ENCODE data around the gene FGD5.

FGD5 gene

DNA sequence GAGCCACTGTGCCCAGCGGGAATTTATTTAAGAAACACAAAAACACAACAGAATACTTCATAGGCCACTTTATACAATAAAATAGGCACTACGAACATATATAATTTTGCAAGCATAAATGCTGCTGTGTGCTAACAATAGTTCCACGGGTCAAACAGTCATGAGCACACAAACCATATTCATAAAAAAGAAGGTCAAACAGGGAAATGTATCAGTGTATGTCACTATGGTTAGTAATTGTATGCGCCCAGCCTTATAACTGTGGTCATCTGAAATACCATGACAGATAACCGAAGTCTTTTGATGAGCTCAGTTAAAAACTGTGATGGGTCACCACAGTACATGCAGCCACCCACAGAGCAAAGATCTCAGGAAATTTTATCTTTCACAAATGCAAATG is 90.5 kb downstream of the FGD5 start:
- DNase-seq: no peak

DNA sequence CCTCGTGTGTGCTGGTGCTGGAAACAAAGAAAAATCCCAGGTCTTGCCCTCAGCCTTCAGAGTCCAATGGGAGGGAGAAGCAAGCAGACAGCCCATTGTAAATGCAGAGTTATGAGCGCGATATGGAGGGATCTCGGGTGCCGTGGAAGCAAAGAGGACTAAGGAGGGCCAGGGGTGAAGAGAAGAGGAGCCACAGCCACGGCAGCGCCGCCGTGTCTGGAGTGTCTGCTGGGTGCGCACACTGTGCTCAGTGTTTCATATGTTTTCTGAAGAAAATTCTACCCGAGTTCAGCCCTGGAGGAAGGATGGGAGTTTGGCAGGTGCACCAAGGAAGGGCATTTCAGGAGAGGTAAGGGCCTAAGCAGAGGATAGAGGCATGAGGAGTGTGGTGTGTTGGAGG is 92.9 kb downstream of the FGD5 start:
- no peak for DNase-seq

DNA sequence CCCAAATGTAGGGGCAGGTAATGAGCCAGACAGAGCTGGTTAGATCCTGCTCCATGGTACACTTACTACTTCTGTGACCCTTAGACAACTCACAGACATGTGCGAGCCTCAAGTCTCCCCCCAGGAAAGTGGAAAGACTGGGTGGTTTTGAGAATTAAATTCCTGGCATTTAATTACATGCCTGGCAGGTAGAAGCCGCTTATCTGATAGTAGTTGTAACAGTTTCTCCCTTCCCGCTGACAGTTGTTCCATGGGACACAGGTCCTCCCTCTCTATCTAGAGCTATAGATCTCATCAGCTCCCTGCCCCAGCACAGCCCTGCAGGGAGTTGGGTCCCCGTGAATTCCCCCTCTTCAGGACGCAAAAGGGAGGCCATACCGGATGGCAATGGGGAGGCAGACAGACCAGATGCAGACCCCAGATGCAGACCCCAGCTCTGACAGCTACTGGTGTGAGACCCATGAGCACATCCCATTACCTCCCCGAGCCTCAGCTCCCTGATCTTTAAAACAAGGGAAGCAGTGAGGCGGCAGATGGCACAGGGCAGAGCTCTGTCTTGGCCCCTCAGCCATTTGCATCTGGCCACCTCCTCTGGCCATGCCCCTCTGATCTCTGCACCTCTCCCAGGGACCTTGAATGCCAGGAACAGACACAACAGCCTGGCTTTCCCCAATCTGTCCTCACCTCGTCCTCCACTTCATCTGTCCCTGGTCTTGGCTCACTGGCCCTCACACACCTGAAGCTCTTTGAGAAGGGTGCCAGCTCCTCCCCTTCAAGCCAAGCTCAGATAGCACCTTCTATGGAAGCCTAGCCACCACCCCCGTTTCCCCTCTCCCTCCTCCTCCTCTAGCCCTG is 94.5 kb downstream of the FGD5 start:
- no peak for DNase-seq

DNA sequence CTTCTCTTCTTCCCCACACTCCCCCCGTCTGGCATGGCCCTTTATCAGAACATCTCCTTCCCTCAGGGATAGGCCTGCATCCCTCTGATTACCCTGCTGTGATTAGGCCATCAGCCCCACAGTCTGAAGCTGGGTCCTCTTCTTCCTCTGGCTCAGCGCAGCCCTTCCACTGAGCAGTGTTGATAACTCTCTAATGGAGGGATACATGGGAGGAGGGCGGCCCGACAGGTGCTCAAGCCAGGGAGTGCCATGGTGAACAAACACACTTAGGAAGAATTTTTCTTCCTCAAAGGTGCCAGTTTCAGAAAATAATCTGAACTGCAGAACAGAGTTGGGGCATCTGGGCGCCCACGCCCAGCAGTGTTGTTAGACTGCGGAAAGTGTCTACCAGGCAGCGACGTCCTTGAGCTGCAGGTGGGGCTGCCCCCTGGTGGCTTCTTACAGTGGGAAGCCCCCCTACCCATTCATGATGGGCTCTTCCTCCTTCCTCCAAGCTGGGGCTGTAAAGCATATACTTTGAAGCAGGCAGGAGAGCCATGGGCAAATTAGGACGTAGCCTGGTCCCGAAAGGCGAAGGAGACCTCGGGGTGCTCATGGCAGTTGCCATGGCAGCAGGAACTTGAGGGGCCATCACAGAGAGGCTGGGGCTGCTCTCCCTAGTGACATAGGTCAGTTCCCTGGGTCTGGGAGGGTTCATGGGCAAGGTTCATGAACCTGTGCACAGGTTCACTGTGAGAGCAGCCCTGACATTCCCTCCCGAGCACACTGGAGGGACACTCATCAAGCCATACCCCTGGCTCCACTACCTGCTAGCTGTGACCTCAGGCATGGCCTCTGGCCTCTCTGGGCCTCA is 95.4 kb downstream of the FGD5 start:
- DNase-seq: no peak

DNA sequence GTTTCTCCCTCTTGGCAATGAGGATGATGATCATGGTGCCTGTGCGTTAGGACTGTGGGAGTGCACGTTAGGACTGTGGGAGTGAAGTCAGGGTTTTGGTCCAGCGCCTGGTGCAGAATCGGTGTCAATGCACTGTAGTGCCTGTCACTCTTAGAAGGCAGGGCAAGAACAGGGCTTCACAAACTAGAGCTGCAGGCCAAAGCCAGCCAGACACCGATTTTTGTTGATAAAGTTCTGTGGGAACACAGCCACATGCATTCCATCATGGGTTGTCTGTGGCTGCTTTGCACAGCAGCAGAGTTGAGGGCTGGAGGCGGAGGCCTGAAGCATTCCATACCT is 96.0 kb downstream of the FGD5 start:
- DNase-seq: no peak

DNA sequence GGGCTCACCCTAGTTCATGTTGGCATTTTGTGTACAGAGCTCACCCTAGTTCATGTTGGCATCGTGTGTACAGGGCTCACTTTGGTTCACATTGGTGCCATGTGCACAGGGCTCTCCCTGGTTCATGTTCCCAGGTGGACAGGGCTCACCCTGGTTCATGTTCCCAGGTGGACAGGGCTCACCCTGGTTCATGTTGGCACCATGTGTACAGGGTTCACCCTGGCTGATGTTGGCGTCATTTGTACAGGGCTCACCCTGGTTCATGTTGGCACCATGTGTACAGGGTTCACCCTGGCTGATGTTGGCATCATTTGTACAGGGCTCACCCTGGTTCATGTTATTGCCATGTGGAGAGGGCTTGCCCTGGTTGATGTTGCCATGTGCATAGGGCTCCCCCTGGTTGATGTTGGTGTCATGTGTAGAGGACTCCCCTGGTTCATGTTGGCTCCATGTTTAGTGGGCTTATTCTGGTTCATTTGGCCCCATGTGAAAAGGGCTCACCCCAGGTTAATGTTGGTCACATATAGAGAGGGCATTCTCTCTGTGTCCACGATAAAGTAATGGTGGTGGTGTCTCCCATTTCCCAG is 97.0 kb downstream of the FGD5 start:
- DNase-seq: no peak

DNA sequence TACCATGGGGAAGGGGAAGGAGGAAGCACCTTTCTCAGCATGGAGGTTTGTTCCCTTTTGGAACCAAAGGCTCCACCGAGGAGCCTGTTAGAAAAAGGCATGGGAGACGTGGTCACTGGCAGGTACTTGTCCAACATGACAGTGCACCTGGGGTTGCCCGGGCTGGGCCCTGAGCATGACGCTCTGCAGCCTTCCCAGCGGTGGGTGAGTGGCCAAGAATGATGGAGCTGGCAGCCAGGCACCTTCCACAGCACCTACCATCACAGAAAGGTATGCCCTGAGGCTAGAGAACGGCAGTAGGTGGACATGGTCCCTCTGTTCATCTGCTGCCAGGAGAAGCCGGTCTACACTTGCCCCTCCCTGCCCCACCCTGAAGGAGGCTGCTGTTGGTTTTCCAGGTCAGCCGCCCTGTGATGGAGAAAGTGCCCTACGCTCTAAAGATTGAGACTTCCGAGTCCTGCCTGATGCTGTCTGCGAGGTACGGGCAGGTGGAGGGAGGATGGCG is 99.6 kb downstream of the FGD5 start:
- DNase-seq: no peak

DNA sequence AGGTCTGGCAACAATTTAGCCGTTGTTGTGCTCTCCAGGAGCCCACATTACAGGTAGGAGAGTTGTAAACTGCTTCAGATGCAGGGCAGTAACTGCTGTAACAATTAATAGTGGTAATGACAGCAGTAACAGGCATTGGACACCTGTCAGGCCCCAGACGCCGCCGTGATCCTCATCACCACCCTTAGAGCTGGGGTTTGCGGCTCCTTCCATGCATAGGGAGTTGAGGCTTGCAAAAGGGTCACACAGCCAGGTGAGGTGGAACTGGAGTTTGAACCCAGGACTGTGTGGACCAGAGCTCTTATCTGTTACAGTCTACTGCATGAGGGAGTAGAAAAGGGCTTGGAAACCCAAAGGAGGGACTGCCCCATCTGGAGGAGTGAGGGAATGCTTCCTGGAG is 101.8 kb downstream of the FGD5 start:
- DNase-seq: no peak

DNA sequence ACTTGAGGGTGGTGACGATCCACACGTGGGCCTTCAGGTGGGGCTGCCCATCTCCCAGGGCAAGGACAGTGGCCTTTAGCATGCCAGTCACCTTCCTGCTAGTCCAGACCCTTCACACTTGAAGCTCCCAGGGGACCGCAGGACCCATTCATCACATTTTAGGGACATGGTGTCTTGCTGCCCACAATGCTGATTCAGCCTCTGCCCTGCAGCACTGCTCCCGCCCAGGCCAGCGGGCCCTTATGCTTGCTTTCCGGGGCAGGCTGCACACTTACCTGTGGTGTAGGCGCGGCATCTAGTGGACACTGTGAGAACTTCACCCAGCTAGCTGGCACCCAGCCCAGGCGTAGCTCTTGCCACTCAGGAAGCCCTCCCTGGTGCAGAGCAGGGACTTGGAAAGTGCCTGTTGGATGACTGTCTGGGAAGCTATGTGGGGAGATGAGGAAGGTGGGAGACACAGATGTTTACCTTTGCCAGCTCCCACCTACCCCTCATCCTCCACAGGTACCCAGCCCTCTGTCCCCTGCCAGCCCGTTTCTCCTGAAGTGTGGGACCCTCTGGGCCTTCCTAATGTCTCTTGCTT is 102.4 kb downstream of the FGD5 start:
- peak; percentile 80 for DNase-seq

DNA sequence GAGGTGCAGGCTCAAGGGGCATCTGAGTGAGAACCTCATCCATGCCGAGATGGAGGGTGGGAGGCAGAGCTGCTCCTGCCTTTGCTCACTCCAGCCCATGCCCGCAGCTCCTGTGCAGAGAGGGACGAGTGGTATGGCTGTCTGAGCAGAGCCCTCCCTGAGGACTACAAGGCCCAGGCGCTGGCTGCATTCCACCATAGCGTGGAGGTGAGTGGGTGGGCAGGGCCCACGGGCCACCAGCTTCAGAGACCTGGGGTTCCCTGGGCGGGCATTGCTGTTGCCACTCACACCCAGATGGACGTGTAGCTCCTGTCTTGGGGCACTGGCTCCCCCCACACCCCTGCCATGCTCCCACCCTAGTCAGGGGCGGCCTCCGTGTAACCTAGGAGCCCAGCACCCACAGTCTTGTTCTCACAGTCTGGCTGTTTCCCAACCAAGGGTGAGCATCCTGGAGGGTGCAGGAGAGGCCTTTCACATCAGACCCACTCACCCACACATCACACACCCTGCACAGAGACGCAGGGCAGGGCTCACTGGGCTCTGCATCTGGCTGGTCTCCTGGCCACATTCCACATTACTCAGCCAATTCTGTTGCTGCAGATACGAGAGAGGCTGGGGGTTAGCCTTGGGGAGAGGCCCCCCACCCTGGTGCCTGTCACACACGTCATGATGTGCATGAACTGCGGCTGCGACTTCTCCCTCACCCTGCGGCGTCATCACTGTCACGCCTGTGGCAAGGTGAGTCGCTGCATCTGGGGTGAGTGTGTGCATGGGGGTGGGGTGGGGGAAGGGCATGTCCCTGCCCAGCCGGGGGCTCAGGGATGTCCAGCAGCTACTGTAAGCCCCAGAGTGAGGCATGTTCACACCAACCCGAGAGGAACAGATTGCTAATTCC is 103.3 kb downstream of the FGD5 start:
- DNase-seq: no peak

DNA sequence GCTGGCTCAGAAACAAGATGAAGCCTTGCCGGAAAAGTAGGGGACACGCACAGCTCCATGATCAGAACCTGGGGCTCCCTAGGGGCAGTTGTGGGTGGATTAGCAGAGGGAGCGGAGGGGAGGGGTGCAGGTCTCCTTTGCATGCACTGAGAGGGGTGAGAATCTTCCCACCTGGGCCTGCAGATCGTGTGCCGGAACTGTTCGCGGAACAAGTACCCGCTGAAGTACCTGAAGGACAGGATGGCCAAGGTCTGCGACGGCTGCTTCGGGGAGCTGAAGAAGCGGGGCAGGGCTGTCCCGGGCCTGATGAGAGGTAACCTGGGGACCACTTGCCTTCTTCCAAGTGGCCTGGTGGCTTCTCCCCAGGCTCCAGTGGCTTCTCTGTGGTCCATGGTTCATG is 104.1 kb downstream of the FGD5 start:
- DNase-seq: no peak

DNA sequence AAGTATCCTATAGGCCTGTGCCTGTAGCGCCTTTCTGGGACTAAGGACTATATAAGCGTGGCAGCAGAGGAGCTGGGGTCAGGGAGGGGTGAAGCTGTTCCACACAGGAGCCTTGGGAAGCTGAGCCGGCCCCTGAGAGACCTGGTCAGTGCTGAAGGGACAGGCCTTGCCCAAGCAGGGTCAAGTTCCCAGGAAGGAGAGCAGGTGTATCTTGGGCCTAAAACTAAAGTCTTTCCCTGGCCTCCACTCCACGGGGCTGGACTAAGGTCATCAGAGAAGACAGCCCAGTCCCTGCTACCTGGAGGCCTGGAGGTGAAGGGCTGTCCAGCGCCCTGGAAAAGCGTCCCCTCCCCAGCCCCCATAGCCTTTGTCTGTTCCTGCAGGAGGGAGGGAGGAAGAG is 104.7 kb downstream of the FGD5 start:
- DNase-seq: no peak

DNA sequence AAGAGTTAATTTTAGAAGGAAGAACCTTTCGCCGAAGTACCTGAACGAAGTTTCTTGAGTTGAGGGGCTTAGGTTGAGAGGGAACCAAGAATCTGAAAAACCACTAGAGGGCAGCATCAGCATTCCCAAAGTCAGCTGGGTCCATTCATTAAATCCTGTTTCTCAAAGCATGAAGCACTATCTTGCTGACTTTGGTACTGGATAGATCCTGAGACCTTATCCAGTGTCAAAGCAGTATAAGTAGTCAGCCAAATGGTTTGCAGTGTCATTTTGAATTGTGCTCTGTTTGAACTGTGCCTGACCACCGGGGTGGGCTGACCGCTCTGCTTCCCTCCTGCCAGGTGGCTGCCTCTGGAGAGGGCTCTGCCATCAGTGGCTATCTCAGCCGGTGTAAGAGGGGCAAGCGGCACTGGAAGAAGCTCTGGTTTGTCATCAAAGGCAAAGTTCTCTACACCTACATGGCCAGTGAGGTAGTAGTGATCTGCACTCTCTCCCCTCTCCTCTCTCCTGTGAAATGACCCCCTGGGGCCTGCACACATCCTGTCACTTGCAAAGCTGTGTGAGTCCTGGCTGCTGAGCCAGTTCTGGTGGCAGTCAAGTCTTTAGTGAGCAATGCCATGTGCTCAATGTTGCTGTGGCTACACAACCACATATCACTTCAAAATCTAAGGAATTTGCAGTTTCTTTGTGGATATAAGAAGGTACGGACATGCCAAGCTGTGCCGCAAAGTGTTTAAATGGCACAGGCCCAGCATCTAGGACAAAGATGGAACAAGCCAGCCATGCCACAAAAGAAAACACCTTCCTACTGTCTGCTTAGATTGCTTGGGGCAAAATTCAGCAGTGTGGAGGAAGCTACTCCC is 107.2 kb downstream of the FGD5 start:
- no peak for DNase-seq

DNA sequence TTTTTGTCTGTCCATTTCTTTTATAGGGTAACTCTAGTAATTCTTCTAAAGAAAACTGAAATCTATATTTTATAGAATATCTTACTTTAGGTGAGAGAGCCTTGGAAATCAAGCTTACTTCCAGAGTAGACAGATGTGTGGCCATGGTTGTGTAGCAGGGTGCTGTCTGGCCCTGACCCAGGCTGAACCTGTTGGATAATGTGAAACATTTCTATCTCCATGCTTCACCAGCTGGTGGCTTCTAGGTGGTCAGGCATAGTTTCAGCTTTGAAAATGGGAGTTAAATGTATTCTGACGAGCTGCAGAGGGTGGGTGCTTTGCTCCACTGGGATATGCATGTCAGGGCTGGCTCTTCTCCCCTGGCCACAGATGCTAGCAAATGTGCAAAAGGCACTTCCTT is 107.8 kb downstream of the FGD5 start:
- no peak for DNase-seq

DNA sequence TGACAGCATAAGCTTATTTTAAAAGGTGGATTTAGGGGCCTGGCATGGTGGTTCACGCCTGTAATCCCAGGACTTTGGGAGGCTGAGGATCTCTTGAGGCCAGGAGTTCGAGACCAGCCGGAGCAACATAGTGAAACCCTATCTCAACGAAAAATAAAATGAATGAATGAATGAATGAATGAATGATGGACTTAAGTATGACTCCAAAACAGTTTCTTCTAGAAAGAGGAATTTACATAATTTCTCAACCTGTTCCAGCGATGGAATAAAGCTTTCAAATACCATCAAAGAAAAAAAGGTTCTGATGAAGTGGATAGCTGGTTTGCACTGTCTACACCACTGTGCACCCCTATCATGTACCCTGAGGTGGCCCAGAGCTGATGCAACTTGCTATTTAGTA is 108.5 kb downstream of the FGD5 start:
- DNase-seq: no peak

DNA sequence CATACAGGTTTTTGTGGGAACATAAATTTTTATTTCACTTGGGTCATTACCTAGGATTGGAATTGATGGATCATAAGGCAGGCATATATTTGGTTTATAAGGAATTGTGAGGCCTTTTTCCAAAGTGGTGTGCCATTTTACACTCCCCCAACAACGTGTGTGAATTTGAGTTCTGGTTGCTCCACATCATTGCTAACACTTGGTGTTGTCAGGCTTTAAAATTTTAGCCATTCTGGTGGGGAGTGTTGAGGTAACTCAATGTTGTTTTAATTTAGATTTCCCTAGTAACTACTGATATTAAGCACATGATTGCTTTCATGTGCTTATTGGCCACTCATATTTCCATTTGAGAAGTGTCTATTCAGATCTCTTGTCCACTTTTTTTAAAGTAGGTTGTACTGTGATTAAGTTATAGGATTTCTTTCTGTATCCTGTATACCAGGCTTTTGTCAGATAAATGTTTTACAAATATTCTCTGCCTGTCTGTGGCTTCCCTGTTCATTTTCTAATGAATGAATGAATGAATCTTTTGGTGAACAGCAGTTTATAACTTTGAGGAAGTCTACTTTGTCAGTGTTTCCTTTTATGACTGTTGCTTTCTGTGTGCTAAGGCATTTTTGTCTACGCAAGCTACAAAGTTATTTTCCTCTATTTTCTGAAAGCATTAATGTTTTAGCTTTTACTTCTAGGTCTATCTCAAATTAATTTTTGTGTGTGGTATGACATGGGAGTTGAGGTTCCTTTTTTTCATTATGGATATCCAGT is 110.7 kb downstream of the FGD5 start:
- DNase-seq: no peak

DNA sequence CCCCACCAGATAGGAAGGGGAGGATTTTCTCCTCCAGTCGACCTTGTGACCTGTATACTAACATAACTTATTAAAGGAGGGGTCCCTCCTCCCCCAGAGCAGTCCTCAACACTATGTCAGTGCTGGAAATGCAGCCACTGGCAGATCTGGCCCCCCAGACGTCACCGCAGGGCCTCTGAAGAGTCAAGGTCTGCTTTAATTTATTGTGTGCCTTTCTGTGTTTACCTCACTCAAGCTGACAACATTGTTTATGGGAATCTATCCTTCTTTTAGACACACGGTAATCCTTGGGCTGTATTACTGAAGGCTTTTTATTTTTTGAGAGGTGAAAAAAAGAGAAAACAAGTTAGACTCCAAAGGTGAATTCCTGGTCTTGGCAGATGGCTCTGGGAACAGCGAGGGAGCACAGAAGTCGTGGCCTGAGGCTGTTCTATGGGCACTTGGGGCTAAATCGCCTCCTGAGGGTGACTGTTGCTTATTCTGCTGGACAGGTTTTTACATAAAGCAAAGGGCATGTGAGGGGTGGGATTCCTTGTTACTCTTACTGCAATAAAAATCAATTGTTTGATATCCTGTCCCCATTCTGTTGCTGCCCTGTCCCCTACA is 115.2 kb downstream of the FGD5 start:
- no peak for DNase-seq

DNA sequence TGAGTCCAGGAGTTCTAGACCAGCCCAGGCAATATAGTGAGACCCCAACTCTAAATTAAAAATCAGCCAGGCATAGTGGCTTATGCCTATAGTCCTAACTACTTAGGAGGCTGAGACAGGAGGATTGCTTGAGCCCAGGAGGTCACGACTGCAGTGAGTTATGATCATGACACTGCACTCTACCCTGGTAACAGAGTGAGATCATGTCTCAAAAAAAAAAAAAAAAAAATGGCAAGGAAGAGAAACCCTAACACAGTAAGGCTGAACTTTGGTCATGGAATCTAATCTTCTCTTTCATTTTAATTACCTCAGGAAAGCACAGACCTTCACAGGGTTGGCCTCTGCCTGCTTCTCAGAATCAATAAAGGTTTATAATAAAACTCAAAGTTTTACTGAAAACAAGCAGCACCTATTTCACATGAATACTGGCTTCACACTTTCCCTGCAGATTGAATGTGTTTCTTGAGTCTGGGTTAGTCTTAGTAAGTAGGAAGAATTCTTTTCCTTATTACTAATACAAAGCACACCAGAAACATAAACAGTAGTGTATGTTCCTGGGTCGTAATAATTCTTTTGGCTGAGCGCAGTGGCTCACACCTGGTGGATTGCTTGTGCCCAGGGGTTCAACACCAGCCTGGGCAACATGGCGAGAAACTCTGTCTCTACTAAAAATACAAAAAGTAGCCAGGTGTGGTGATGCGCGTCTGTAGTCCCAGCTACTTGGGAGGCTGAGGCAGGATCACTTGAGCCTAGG is 117.0 kb downstream of the FGD5 start:
- DNase-seq: no peak

DNA sequence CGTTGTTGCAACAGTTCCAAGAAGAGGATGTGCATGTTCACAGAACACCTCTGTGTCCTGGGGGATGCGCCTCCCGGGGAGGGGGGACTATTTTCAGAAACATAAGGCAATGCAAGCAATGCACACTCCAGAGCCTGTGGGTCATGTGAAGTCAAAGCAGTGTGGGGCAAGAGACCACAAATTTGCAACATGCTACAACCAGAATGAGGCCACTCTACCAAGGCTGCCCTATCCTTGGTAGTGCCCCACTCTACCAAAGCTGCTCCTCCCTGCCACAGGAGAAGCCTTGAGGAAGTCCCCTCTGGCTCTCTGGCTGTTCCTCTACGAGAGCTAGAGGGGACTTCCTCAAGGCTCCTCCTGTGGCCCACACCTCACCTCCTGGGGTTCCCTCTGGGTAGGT is 120.2 kb downstream of the FGD5 start:
- no peak for DNase-seq

All from stimulated activated CD4-positive, alpha-beta T cell treated with anti-CD3 and anti-CD28 coated beads, Interleukin-12 subunit alpha, Interleukin-12 subunit beta, amount 100 ng/mL, for 4 hours (primary cell).